Tibial artery (tissue), 4 donors: ENCODE measurements around the gene PPFIBP2.
A peak's percentile ranks its signal among the peaks of the same experiment; 100 is the strongest.

Experiments
- DNase-seq, 2 donors: peaks; one replicate each; pipeline ENCODE4 v3.0.0-alpha.2; 2019
- H3K27ac ChIP-seq, 2 donors: fragments of 200-600 bp; sonication (generic) in 1 of 2; 1 replicate in 1 of 2; 2 replicates in 1 of 2; pipeline ENCODE4 v1.5.1; 2018 to 2019; ENCODE audit warnings: mild to moderate bottlenecking in 1 of 2
- H3K27me3 ChIP-seq, 2 donors: fragments of 200-600 bp; sonication (generic) in 1 of 2; one replicate each; pipeline versions ENCODE4 v1.5.1 to v1.6.0; 2016 to 2019
- H3K36me3 ChIP-seq, 3 donors: fragments of 200-600 bp; sonication (generic) in 2 of 3; one replicate each; pipeline ENCODE4 v1.5.1; 2016 to 2019; ENCODE audit warnings: mild to moderate bottlenecking in 2 of 3
- H3K4me1 ChIP-seq, 4 donors: fragments of 200-600 bp; sonication (generic) in 2 of 4; 1 replicate in 3 of 4; 2 replicates in 1 of 4; pipeline ENCODE4 v1.5.1; 2016 to 2019
- H3K4me3 ChIP-seq, 2 donors: fragments of 200-600 bp; sonication (generic) in 1 of 2; 1 replicate in 1 of 2; 2 replicates in 1 of 2; pipeline ENCODE4 v1.5.1; 2018 to 2019; ENCODE audit warnings: mild to moderate bottlenecking in 2 of 2
- H3K9me3 ChIP-seq, 3 donors: fragments of 200-600 bp; sonication (generic) in 1 of 3; one replicate each; pipeline ENCODE4 v1.5.1; 2016 to 2019
- intact Hi-C: fragments of 100-400 bp; cut with DNase I; formaldehyde crosslinking; loops from one replicate; pipeline ENCODE4 v1.15.0; 2023; ENCODE audit warnings: low total_unique reads
- TF ChIP-seq, protein P1 (sequence below), 2 experiments: fragments of 200-600 bp in 1 of 2; fragments of 450-650 bp in 1 of 2; IDR thresholded peaks; one replicate each; pipeline ENCODE4 v1.5.1; 2017 to 2019; ENCODE audit warnings: antibody characterized with exemption in 2 of 2, mild to moderate bottlenecking in 1 of 2, moderate library complexity in 1 of 2

PPFIBP2 gene

DNA sequence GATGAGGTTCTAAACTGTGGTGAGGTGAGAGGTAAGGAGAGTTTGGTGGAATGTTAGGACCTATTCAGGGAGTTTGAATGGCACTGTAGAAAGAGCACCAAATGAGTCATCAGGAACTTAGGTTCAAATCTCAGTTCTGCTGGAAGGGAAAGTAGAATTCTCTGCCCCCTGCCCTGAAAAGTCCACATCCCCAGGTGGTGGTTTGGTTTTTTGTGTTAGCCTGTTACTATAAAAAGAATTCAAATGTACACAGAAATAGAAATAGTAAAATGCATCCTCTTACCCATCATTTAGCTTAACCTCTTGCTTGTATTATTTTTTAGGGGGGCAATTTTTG lies 20.2 kb downstream of the PPFIBP2 start:
- Histone ChIP-seq H3K4me1 (peaks cover 0 to 13% (median 0%) of the 10 kb centered on the region in 4 donors), H3K27me3 (no peaks in the 10 kb centered on the region), H3K27ac (no peak overlapping the region), H3K4me3 (no peak overlapping the region), H3K36me3 (no peaks in the 10 kb centered on the region), H3K9me3 (no peaks in the 10 kb centered on the region)
- intact Hi-C loops = no loop called here
- TF ChIP-seq, protein P1, sequence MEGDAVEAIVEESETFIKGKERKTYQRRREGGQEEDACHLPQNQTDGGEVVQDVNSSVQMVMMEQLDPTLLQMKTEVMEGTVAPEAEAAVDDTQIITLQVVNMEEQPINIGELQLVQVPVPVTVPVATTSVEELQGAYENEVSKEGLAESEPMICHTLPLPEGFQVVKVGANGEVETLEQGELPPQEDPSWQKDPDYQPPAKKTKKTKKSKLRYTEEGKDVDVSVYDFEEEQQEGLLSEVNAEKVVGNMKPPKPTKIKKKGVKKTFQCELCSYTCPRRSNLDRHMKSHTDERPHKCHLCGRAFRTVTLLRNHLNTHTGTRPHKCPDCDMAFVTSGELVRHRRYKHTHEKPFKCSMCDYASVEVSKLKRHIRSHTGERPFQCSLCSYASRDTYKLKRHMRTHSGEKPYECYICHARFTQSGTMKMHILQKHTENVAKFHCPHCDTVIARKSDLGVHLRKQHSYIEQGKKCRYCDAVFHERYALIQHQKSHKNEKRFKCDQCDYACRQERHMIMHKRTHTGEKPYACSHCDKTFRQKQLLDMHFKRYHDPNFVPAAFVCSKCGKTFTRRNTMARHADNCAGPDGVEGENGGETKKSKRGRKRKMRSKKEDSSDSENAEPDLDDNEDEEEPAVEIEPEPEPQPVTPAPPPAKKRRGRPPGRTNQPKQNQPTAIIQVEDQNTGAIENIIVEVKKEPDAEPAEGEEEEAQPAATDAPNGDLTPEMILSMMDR (IDR thresholded peaks at IDR 0.05) = no peak
- DNase-seq = no peak

DNA sequence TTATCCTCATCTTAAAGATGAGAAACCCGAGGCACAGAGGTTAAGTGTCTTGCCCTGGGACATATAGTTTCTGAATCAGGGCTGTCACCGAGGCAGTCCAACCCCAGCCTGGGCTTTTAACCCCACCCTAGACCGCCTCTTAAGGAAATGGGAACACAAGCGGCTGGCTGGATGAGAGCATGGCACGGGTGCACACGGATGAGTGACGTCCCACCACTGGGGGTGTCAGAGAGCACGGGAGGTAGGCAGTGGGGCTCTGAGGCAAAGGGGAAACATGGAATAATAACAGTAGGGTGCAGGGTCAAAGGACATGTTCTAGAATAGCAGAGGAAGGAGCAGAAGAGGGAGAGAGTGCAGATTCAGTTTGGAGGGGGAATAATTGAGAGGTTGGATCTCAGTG lies 22.3 kb downstream of the PPFIBP2 start:
- H3K27me3 ChIP-seq = no peaks in the 10 kb centered on the region
- no peak for DNase-seq
- H3K27ac ChIP-seq = no peak overlapping the region
- H3K4me3 ChIP-seq = no peak overlapping the region
- H3K36me3 ChIP-seq = no peaks in the 10 kb centered on the region
- H3K9me3 ChIP-seq = no peaks in the 10 kb centered on the region
- H3K4me1 ChIP-seq = peaks cover 0 to 13% (median 0%) of the 10 kb centered on the region in 4 donors
- intact Hi-C loops = no loop called here
- TF ChIP-seq, protein P1 (IDR thresholded peaks at IDR 0.05) = no peak

DNA sequence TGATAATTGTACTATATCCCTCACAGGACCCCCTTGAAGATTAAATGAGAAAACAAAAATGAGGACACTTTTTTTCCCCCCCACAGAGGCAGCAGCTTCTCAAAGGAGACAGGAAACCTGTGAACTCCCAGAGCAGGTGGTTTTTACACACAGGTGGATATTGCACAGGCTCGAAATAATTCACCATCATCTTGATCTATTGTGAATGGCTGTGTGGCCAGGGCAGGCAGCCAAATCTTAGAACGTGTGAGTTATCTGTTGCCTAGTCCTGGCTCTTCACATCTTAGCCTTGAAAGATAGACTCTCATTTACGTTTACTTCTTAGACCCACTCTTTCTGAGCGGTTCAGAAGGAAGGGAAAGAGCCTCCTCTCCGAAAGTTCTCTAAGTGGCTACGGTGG lies 23.5 kb downstream of the PPFIBP2 start:
- Histone ChIP-seq H3K9me3 (no peaks in the 10 kb centered on the region), H3K36me3 (no peaks in the 10 kb centered on the region), H3K4me1 (peaks cover 0 to 13% (median 0%) of the 10 kb centered on the region in 4 donors), H3K27me3 (no peaks in the 10 kb centered on the region), H3K27ac (no peak overlapping the region), H3K4me3 (no peak overlapping the region)
- no peak for DNase-seq
- TF ChIP-seq, protein P1 (IDR thresholded peaks at IDR 0.05) = no peak
- intact Hi-C loops = no loop called here

DNA sequence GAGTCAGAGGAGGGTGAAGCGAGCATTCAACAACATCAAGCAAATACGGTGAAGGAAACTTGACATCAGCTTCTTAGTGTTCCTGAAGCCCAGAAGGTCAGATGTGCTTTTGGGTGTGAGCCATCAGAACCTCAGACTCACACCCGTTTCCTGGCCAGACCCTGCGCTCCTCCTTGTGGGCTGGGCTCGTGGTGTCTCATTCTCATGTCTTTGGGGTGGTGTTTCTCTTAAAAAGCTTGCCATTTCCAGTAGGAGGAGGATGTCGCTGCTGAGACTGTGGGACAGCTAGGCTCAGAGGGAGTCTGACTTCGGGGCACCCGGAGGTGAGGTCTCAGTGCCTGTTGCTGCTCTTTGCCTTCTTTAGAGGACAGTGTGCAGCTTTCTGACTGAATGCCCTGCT lies 24.2 kb downstream of the PPFIBP2 start:
- Histone ChIP-seq H3K27ac (no peak overlapping the region), H3K4me1 (peaks cover 0 to 13% (median 0%) of the 10 kb centered on the region in 4 donors), H3K27me3 (no peaks in the 10 kb centered on the region), H3K36me3 (no peaks in the 10 kb centered on the region), H3K9me3 (no peaks in the 10 kb centered on the region), H3K4me3 (no peak overlapping the region)
- intact Hi-C loops = no loop called here
- TF ChIP-seq, protein P1 (IDR thresholded peaks at IDR 0.05) = no peak
- DNase-seq = peak in 1 of 2 donors; percentile 70

DNA sequence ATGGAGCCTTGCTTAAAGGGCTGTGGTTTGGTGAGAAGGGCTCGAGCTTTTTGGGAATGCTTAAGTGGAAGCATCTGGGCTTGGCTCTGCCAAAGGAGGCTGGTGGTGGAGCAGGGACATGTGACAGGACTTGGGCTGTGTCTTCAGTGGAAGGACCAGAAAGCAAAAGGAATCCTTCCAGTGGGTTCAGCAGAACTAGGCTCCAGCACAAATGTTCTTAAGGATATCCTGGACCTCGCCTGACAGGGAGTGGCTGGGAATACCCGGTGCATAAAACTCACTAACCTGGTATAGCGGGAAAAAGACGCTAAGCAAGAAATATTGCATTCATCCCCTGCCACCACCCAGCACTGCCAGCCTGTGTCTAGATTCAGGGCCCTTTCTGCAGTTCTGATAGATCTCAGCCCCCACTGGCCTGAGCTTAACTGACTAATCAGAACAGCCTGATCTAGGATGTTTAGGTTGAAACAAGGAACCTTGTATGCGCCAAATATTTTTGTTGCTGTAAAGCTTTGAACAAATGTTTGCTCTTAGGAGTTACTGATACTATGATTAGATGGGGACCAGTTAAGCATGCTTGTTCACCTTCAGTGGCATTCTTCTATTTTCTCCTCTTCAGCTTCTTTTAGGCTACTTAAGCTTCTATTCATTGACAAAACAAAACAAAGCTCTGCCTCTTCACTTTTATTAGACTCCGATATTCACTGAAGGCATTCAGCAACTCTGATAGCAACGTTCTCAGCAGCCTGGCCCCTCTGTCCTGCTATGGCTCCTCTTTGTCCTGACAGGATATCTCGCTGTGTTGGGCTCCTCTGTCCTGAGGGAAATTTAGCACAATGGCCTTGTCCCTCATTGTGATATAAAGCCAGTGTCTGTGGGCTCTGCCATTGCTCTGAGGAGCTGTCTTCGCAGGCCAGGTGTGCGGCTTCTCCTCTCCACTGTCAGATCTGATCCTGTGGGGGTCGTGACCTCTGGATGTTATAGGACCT lies 25.0 kb downstream of the PPFIBP2 start:
- Histone ChIP-seq H3K9me3 (no peaks in the 10 kb centered on the region), H3K27me3 (no peaks in the 10 kb centered on the region), H3K4me3 (no peak overlapping the region), H3K4me1 (peaks cover 0 to 13% (median 0%) of the 10 kb centered on the region in 4 donors), H3K36me3 (no peaks in the 10 kb centered on the region), H3K27ac (no peak overlapping the region)
- DNase-seq = no peak
- TF ChIP-seq, protein P1 (IDR thresholded peaks at IDR 0.05) = no peak
- intact Hi-C loops = no loop called here
